Epithelial cell of esophagus (primary cell): ENCODE measurements around the gene KCTD16.

ENCODE experiments used
- DNase-seq: peaks from one replicate; pipeline ENCODE4 v3.0.0; 2010; ENCODE audit warnings: low read depth
- H3K4me3 ChIP-seq: 2 replicates; pipeline ENCODE4 v1.5.1; 2011; ENCODE audit warnings: mild to moderate bottlenecking, low read length, control low read depth
- CTCF ChIP-seq: IDR thresholded peaks from 2 replicates; pipeline ENCODE4 v1.5.1; 2011; ENCODE audit warnings: low read depth, mild to moderate bottlenecking, low read length, control low read depth, inconsistent platforms; ENCODE audit not compliant: insufficient read depth; ENCODE audit errors: missing control alignments

Gene KCTD16

GRCh38 chr5:144219869-144220268, 49.2 kb downstream of the KCTD16 start:
- H3K4me3 ChIP-seq = no peak overlapping the region
- no peak for DNase-seq
- no peak for TF ChIP-seq CTCF

GRCh38 chr5:144227363-144227999, 56.8 kb downstream of the KCTD16 start:
- TF ChIP-seq CTCF = no peak
- DNase-seq = no peak

GRCh38 chr5:144230806-144231205, 60.1 kb downstream of the KCTD16 start:
- TF ChIP-seq CTCF = no peak
- no peak for DNase-seq
- no peak overlapping the region for H3K4me3 ChIP-seq

More at GRCh38 chr5:144227363-144227999, 56.8 kb downstream of the KCTD16 start:
- H3K4me3 ChIP-seq = no peak overlapping the region

GRCh38 chr5:144232285-144232684, 61.6 kb downstream of the KCTD16 start:
- H3K4me3 ChIP-seq = no peak overlapping the region
- DNase-seq = no peak
- TF ChIP-seq CTCF = no peak

- DNase-seq = no peak
- no peak for TF ChIP-seq CTCF
Observed at GRCh38 chr5:144236499-144236898, 65.8 kb downstream of the KCTD16 start.

GRCh38 chr5:144237851-144238250, 67.2 kb downstream of the KCTD16 start:
- no peak overlapping the region for H3K4me3 ChIP-seq
- no peak for TF ChIP-seq CTCF
- no peak for DNase-seq

More at GRCh38 chr5:144236499-144236898, 65.8 kb downstream of the KCTD16 start:
- H3K4me3 ChIP-seq = no peak overlapping the region

GRCh38 chr5:144247131-144247530, 76.5 kb downstream of the KCTD16 start:
- H3K4me3 ChIP-seq = no peak overlapping the region
- no peak for DNase-seq
- no peak for TF ChIP-seq CTCF
